Measurements from ENCODE around the gene SELENBP1.
"Not testable (repeated sequence)": the region's sequence is repeated elsewhere in the genome, so short reads cannot be mapped to it uniquely, and the experiment has no call there.

SELENBP1 gene

DNA sequence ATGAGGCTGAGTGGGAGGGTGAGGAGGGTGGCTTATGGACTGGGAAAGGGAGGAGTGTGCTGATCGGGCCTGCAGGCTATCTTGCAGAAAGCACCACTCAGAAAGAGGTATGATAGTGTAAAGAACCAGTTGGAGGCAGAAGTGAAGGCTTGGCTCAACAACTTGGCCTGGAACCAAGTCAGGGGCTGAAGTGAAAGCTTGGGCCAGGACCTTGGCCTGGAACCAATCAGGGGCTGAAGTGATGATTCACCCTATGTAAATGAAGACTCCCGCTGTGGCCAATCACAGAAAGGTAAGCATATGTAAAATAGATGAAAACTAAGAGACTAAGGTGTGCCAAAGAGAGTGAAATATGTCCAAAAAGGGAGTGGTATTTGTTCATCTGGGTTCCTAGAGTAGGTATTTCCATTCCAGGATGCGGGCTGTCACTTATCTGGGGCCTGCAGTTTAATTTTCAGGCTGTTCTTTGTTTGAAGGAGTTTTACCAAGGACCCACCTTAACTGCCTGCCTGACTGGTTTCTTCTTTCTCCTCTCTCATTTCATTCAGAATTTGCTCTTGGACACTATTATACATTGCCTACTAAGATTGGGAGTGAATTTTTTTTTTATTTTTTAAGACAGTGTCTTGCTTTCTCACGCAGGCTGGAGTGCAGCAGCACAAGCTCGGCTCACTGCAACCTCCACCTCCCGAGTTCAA, 20.3 kb downstream of the SELENBP1 start:
- Histone ChIP-seq H3K4me3 (ENCODE audit: low read depth in 1 of 2, low read length in 1 of 2) (no peak overlapping the region), H3K36me3 (no peaks in the 10 kb centered on the region), H3K27me3 (no peaks in the 10 kb centered on the region), H3K27ac (no peak overlapping the region), H3K9me3 (no peaks in the 10 kb centered on the region), H3K4me1 (ENCODE audit: control insufficient read depth in 1 of 2, insufficient read depth in 1 of 2, low read depth in 1 of 2, low read length in 1 of 2) (peaks cover 4 to 5% of the 10 kb centered on the region in 2 experiments)
- TF ChIP-seq CTCF (IDR thresholded peaks at IDR 0.05) = no peak

DNA sequence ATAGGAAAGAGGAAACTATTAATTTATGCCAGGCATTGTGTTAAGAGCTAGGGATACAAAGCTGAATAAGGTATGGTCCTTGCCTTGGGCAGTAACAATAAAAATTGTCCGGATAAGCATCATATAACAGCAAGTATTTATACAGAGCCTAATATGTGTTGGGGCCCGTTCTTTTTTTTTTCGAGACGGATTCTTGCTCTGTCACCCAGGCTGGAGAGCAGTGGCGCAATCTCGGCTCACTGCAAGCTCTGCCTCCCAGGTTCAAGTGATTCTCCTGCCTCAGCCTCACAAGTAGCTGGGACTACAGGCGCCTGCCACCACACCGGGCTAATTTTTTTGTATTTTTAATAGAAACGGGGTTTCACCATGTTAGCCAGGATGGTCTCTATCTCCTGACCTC, 22.2 kb downstream of the SELENBP1 start:
- H3K4me3 ChIP-seq (ENCODE audit: low read depth in 1 of 2, low read length in 1 of 2); H3K9me3 ChIP-seq; H3K27ac ChIP-seq; H3K27me3 ChIP-seq; H3K36me3 ChIP-seq: not testable (repeated sequence)
- peaks cover 12 to 15% of the 10 kb centered on the region in 2 experiments for H3K4me1 ChIP-seq (ENCODE audit: control insufficient read depth in 1 of 2, insufficient read depth in 1 of 2, low read depth in 1 of 2, low read length in 1 of 2)

DNA sequence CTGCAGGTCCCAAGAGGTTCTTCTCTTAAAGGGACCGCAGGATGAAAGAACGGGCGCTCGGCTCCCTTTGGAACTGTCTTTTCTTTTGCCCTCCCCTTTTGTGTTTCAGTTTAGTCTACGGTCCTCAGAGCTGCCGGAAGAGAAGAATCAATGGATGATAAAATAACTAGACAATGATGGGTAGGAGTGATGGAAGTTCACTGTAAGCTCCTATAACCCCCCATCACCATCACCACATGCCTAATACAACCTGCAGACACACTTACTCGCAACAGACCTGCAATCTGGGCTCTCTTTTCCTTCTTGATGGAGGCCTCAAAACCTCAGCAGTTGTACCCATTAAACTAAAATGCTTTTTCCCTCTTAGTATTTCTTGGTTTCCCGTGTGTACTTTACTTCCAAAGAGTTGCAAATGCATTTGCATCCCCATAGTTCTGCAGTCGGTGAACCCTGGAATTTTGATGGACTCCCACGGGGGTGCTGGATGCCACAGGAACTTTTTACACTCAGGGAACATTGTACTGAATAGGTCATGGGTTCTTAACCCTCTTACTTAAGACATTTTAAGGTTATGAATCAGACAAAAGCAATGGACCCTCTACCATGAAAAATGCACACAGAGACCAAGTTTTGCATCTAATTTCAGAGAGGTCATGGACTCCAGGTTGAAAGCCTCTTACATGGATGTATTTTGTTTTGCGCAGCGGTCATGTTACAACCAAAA, 24.8 kb downstream of the SELENBP1 start:
- Histone ChIP-seq H3K36me3 (peaks cover 22% of the 10 kb centered on the region), H3K4me1 (ENCODE audit: control insufficient read depth in 1 of 2, insufficient read depth in 1 of 2, low read depth in 1 of 2, low read length in 1 of 2) (peaks cover 12 to 15% of the 10 kb centered on the region in 2 experiments), H3K9me3 (no peaks in the 10 kb centered on the region), H3K27ac (peak overlapping the region; percentile 94), H3K4me3 (ENCODE audit: low read depth in 1 of 2, low read length in 1 of 2) (peak overlapping the region; percentile 75 to 90), H3K27me3 (no peaks in the 10 kb centered on the region)
- TF ChIP-seq CTCF (IDR thresholded peaks at IDR 0.05) = no peak

DNA sequence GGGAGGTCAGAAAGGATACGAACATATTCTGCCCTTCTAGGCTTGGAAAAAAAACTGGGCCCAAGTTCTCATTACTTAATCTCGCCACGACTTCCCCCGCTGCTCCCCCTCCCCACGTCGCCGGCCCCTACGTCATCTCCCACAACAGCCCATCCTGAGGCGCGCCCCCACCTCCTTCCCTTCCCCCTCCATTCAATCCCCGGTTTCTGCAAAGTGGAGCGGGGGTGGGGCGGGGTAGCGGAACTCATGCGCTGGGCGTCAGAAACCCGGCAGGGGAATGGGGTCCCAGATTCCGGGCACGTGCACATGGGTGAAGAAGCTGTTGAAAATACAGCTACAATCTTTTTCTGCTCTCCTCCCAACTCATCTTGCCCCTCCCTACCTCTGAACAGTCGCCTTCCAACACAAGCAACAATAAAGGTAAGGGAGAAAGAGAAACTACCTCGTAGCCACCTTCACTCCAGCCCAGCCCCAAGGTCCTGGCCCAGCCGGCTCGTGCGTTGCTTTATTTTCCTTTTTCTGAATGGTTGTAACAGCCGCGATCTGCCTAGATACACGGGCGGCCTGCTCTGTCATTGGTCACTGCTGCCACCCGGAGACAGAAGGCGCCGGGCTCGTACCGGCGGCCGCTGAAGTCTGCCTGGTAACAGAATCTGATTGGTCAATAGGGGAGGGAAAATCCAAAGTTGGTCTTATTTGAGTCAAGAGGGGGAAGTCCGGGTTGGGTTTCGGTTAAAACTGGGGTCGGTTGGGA, 25.6 kb downstream of the SELENBP1 start, which contains the start of gene RFX5:
TSS of gene RFX5 (minus strand) at position 484 of the 754 bp plus-strand sequence. CDS start 932 bp downstream, outside the sequence.
- Histone ChIP-seq H3K27me3 (no peaks in the 10 kb centered on the region), H3K9me3 (no peaks in the 10 kb centered on the region), H3K4me3 (ENCODE audit: low read depth in 1 of 2, low read length in 1 of 2) (peak within 1 kb of the TSS; percentile 75 to 90), H3K36me3 (peaks cover 28% of the 10 kb centered on the region), H3K27ac (peak within 1 kb of the TSS; percentile 94), H3K4me1 (ENCODE audit: control insufficient read depth in 1 of 2, insufficient read depth in 1 of 2, low read depth in 1 of 2, low read length in 1 of 2) (peaks cover 12 to 15% of the 10 kb centered on the region in 2 experiments)
- peak; percentile 44 for TF ChIP-seq CTCF (IDR thresholded peaks at IDR 0.05)

DNA sequence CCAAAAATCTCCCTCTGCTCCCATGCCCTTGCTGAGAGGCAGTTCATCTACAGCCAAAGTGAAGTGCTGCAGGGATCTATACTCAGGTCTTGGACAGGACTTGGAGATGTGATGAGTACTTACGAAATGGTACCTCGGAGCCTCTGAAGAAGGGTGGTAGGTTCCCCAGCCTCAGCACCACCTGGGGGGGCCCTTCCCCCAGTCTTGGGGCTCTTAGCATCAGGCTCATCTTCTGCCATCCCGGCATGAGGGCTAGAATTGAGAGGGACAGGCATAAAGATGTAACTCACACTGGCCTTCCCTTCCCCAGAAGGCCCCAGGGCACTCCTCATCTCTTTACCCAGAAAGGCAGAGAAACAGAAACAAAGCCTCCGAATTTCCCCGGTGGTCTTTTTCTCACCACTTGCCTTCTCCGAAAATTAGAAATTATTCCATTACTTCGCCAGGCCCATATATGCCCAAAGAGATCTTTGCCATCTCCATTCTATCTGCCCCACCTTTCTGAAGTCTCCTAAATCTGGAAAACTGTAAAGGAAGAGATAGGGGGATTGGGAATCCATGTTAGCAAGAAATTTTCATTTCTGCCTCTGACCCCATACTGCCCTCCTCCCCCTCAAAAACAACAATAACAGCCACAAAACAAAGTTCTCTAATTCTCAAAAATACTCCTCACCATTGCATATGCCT, 26.3 kb downstream of the SELENBP1 start:
- no peak for TF ChIP-seq CTCF (IDR thresholded peaks at IDR 0.05)
- H3K27ac ChIP-seq = peak overlapping the region; percentile 94
- H3K9me3 ChIP-seq = no peaks in the 10 kb centered on the region
- H3K36me3 ChIP-seq = peaks cover 28% of the 10 kb centered on the region
- no peaks in the 10 kb centered on the region for H3K27me3 ChIP-seq
- H3K4me1 ChIP-seq (ENCODE audit: control insufficient read depth in 1 of 2, insufficient read depth in 1 of 2, low read depth in 1 of 2, low read length in 1 of 2) = peaks cover 12 to 15% of the 10 kb centered on the region in 2 experiments
- H3K4me3 ChIP-seq (ENCODE audit: low read depth in 1 of 2, low read length in 1 of 2) = peak overlapping the region; percentile 75 to 90
